Rectal smooth muscle tissue (tissue), 1 donor: ENCODE results near the gene RNMT.
"Not testable (repeated sequence)": the region's sequence is repeated elsewhere in the genome, so short reads cannot be mapped to it uniquely, and the experiment has no call there.

Experiments used
- H3K27ac ChIP-seq: one replicate; pipeline ENCODE4 v1.7.0; 2013; ENCODE audit warnings: low read depth, low read length, inconsistent platforms
- H3K27me3 ChIP-seq: one replicate; pipeline ENCODE4 v1.7.0; 2013; ENCODE audit warnings: low read length; ENCODE audit not compliant: control insufficient read depth, insufficient read depth
- H3K36me3 ChIP-seq: one replicate; pipeline ENCODE4 v1.7.0; 2013; ENCODE audit warnings: low read length; ENCODE audit not compliant: control insufficient read depth, insufficient read depth
- H3K4me1 ChIP-seq: one replicate; pipeline ENCODE4 v1.7.0; 2013; ENCODE audit warnings: low read length; ENCODE audit not compliant: control insufficient read depth, insufficient read depth
- H3K4me3 ChIP-seq: one replicate; pipeline ENCODE4 v1.7.0; 2013; ENCODE audit warnings: low read length
- H3K9ac ChIP-seq: one replicate; pipeline ENCODE4 v1.7.0; 2013; ENCODE audit warnings: low read length

The RNMT gene

DNA sequence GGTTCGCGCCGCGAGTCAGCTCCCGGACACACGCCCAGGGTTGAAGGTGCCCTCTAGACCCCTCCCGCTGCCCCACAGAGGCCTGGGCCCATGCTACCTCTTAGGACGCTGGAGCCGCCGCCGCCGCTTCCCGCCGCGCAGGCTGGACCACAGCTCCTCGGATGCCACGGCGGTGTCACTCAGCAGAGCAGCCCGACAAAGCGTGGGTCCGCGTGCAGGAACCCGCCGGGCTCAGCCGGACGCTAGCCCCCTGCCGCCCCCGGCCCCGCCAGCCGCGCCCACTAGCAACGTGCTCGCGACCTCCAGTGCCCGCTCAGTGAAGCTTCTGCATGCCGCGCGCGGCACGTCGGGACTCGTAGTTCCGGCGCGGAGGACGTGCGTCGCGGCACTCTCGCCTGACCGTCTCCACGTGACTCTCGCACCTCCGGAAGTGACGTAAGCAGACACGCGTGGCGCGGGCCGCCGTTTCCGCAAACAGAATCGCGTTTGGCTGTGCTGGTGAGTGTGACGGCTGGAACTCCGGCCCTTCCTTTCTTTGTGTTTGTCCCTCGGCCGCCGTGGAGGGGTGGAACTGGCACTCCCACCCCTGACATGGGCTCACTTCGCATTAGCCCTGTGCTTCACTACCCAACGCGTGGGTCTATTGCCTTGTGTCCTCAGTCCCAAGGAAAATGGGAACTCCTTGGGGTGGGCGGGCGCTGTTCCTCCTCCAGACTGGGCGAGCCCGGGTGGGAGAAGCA lies at the start of gene RNMT, which contains the start of gene FAM210A:
Gene RNMT (plus strand): TSS at position 442 of the 740 bp plus-strand sequence. CDS start 4,845 bp downstream, outside the sequence.
Gene FAM210A (minus strand): TSS at position 327 of the 740 bp plus-strand sequence. CDS start 44,481 bp downstream, outside the sequence.
- H3K27ac ChIP-seq, result peak within 1 kb of the TSS; percentile 89
- peak within 1 kb of the TSS; percentile 99 for H3K4me3 ChIP-seq
- H3K4me1 ChIP-seq, result peaks cover 5% of the 10 kb centered on the region
- H3K9ac ChIP-seq, result peak within 1 kb of the TSS; percentile 72
- no peaks in the 10 kb centered on the region for H3K27me3 ChIP-seq
- H3K36me3 ChIP-seq, result no peaks in the 10 kb centered on the region

DNA sequence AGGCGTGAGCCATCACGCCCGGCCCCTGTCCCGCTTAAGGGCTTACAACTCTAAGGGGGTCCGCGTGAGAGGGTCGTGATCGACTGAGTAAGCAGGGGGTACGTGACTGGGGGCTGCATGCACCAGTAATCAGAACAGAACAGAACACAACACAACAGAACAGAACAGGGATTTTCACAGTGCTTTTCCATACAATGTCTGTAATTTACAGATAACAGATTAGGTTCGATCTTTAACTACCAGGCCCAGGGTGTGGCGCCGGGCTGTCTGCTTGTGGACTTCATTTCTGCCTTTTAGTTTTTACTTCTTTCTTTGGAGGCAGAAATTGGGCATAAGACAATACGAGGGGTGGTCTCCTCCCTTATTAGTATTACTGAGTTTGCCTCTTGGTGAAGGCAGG lies 49.1 kb upstream of the RNMT start:
- H3K9ac ChIP-seq, H3K27ac ChIP-seq, H3K4me1 ChIP-seq, H3K4me3 ChIP-seq, H3K27me3 ChIP-seq, H3K36me3 ChIP-seq: not testable (repeated sequence)

DNA sequence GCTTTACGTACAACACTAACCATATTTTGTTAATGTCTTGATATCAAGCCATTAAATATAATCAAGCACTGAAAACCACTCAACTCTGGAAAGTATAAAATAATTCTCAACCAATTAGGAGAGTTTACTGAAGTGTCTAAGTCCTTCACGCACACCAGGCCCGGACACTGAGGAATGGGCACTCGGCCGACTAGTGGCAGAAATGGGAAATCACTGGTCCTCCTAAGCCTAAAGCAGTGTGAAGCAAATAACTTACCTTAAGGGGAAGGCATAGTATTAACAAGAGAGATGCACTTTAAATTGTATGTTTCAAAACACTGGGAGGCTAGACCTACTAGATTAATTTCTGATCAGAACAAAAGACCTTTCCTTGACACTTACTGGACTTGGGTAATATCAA lies 45.9 kb upstream of the RNMT start:
- H3K27me3 ChIP-seq, result no peaks in the 10 kb centered on the region
- H3K4me3 ChIP-seq, result no peak overlapping the region
- no peaks in the 10 kb centered on the region for H3K36me3 ChIP-seq
- no peak overlapping the region for H3K27ac ChIP-seq
- H3K4me1 ChIP-seq, result no peaks in the 10 kb centered on the region
- no peak overlapping the region for H3K9ac ChIP-seq

DNA sequence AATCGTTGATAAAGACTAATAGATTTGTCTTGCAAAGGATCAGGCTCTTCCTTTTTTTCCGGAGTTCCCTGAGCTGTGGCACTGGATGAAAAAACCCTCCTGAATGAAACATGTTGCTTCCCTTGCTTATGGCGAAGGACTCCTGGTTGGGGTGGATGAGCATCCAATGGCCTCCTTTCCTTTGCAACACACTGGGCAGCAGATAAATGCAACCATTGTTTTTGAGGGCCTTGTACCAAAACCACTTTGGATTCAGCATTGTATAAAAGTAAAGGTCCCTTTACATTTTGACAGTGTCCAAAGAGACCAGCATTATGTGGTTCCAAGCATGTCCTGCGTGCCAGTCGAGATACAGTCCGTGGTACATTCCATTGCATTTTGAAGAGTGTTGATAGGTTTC lies 44.8 kb upstream of the RNMT start:
- H3K4me1 ChIP-seq, result no peaks in the 10 kb centered on the region
- no peak overlapping the region for H3K27ac ChIP-seq

DNA sequence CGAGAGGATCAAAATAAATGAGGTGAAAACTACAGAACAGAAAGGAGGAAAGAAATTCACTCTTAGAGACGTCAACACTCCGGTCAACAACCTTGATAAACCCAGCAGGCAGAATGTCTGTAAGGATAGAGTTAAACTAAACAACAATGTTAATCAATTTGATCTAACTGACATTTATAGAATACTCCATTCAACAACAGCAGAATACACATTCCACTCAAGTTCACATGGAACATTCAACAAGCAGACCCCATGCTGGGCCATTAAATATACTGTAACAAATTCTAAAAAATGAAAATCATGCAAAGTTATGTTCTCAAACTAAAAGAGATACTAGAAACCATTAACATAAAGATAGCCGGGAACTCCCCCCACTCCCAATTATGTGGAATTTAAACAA lies 41.9 kb upstream of the RNMT start:
- H3K4me3 ChIP-seq, result no peak overlapping the region
- H3K36me3 ChIP-seq, result no peaks in the 10 kb centered on the region
- H3K4me1 ChIP-seq, result no peaks in the 10 kb centered on the region
- no peaks in the 10 kb centered on the region for H3K27me3 ChIP-seq
- no peak overlapping the region for H3K9ac ChIP-seq
- no peak overlapping the region for H3K27ac ChIP-seq

More for the DNA sequence above, 44.8 kb upstream of the RNMT start:
- no peaks in the 10 kb centered on the region for H3K36me3 ChIP-seq
- no peak overlapping the region for H3K9ac ChIP-seq
- H3K27me3 ChIP-seq, result no peaks in the 10 kb centered on the region
- no peak overlapping the region for H3K4me3 ChIP-seq

DNA sequence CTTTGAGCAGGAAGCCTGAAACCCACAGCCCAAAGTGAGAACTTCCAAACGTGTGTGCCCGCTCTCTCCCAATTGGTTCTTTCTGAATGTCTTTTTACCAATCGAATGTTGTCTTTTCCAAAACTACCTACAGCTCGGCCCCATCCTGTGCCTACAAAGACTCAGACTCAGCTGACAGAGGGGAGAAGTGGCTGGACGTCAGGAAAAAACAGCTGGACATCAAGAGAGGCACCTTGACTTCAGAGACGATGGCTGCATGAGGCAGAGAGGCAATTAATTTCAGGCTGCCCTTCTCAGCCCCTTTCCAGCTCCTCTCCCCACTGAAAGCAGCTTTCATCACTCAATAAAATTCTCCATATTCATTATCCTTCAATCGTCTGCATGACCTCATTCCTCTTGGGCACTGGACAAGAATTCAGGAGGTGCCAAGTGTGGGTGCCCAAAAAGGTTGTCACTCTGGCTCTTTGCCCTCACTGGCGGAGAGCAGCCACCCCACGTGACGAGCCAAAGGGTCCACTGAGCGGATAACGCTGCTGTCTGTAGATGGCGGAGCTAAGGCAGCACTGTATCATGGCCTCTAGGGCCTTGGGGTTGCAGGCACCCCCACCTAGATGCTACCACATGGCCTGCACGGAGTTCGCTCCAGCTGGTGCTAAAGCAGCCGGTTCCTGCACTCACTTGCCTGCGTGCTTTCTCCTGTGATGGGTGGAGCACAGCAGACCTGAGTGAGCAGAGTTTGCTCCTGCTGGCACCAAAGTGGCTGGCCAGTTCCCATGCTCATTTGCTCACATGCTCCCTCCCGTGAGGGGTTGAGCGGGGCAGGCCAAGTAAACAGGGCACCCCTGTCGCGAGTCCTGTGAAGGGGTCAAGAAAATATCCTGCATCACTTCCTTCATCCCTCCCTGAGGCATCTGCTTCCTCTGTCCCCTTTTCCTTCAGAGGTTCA lies 38.0 kb upstream of the RNMT start:
- H3K27me3 ChIP-seq, result no peaks in the 10 kb centered on the region
- H3K36me3 ChIP-seq, result no peaks in the 10 kb centered on the region
- H3K27ac ChIP-seq, result no peak overlapping the region
- no peaks in the 10 kb centered on the region for H3K4me1 ChIP-seq
- H3K9ac ChIP-seq, result no peak overlapping the region
- no peak overlapping the region for H3K4me3 ChIP-seq

DNA sequence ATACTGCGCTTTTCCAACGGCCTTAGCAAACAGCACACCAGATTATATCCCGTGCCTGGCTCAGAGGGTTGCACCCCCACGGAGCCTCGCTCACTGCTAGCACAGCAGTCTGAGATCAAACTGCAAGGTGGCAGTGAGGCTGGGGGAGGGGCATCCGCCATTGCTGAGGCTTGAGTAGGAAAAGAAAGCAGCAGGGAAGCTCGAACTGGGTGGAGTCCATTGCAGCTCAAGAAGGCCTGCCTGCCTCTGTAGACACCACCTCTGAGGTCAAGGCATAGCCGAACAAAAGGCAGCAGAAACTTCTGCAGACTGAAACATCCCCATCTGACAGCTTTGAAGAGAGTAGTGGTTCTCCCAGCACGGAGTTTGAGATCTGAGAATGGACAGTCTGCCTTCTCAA lies 36.4 kb upstream of the RNMT start:
- H3K27me3 ChIP-seq, result not testable (repeated sequence)

DNA sequence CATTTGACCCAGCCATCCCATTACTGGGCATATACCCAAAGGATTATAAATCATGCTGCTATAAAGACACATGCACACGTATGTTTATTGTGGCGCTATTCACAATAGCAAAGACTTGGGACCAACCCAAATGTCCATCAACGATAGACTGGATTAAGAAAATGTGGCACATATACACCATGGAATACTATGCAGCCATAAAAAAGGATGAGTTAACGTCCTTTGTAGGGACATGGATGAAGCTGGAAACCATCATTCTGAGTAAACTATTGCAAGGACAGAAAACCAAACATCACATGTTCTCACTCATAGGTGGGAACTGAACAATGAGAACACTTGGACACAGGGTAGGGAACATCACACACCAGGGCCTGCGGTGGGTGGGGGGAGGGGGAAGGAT lies 31.1 kb upstream of the RNMT start:
- H3K4me3 ChIP-seq, H3K9ac ChIP-seq, H3K27ac ChIP-seq, H3K27me3 ChIP-seq, H3K4me1 ChIP-seq, H3K36me3 ChIP-seq: not testable (repeated sequence)

More for the DNA sequence above, 36.4 kb upstream of the RNMT start:
- not testable (repeated sequence) for H3K27ac ChIP-seq, H3K9ac ChIP-seq, H3K36me3 ChIP-seq, H3K4me1 ChIP-seq, H3K4me3 ChIP-seq

DNA sequence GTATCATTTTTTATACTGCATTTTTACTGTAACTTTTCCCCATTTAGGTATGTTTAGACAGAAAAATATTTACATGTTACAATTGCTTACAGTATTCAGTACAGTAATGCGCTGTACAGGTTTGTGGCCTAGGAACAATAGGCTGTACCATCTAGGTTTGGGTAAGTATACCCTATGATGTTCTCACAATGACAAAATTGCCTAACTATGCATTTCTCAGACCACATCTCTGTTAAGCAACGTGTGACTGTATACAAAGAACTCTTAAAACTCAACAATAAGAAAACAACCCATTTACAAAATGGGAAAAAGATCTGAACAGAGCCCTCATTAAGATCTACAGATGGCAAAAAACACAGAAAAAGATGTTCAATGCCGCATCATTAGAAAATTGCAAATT lies 29.5 kb upstream of the RNMT start:
- no peak overlapping the region for H3K9ac ChIP-seq
- no peaks in the 10 kb centered on the region for H3K27me3 ChIP-seq
- no peaks in the 10 kb centered on the region for H3K36me3 ChIP-seq
- no peak overlapping the region for H3K27ac ChIP-seq
- no peak overlapping the region for H3K4me3 ChIP-seq
- H3K4me1 ChIP-seq, result no peaks in the 10 kb centered on the region

DNA sequence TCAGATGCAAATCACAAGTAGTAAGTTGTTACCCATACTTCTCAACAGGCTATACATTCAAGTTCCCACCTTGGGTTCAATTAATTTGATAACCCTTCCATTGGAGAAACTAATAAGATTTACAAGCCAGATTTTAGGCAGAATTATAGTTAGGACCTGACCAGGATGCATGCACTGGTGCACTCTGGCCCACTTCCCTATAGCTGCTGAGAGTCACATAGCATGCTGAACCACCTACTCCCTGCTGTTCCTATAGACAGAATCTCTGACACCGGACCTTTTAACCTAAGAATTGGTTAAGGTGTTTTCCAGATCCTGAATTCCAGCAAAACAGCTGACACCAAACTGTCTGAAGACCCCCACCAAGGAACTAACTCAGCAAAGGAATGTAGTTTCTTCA lies 26.3 kb upstream of the RNMT start:
- Histone ChIP-seq H3K9ac (no peak overlapping the region), H3K27ac (no peak overlapping the region), H3K27me3 (no peaks in the 10 kb centered on the region), H3K4me3 (no peak overlapping the region), H3K4me1 (no peaks in the 10 kb centered on the region), H3K36me3 (no peaks in the 10 kb centered on the region)

DNA sequence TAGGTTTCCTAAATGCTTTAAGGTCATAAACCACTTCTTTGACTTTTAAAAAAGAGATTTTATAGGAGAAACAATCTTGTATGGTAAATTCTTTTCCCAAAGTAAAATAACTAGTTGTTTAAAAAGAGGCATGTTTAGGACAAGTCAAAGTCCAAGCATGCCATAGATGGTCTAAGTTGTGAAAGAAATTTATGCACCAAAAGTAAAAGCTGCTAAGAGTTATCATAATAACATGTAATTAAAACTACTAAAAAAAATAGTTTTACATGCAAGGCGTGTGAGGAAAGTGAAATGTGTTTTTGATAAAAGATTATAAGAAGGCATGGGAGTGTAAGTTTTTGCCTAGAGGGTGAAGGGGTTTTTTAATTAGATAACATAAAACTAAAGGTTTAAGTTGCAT lies 22.6 kb upstream of the RNMT start:
- H3K27ac ChIP-seq, result no peak overlapping the region

DNA sequence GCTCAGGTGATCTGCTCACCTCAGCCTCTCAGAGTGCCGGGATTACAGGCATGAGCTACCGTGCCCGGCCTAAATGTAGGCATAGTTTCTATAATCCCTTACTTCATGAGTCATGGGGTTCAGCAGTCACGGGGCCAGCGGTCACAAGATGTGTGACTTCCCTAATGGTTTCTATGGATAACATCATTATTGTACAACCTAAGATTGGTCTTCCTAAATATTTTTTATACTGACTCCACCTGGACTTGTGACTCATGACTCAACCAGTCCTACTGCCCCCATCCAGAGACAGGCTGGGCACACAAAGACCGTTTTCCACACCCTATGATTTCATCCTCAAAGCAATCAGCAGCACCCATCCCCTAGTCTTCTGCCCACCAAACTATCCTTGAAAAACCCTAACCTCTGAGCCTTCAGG lies 16.1 kb upstream of the RNMT start:
- H3K36me3 ChIP-seq, result no peaks in the 10 kb centered on the region
- no peak overlapping the region for H3K4me3 ChIP-seq
- no peak overlapping the region for H3K9ac ChIP-seq
- H3K27ac ChIP-seq, result no peak overlapping the region
- H3K4me1 ChIP-seq, result no peaks in the 10 kb centered on the region
- no peaks in the 10 kb centered on the region for H3K27me3 ChIP-seq

More for the DNA sequence above, 22.6 kb upstream of the RNMT start:
- no peak overlapping the region for H3K9ac ChIP-seq
- H3K4me1 ChIP-seq, result no peaks in the 10 kb centered on the region
- H3K4me3 ChIP-seq, result no peak overlapping the region
- no peaks in the 10 kb centered on the region for H3K27me3 ChIP-seq
- H3K36me3 ChIP-seq, result no peaks in the 10 kb centered on the region
